Peyer's patch (tissue), 4 donors: ENCODE data around the gene VPS39. TPM values are rescaled to one million over a fixed set of nuclear protein-coding genes. Genes with fewer than 3 reads are reported as not detected.

Experiments
- DNase-seq, 3 donors: peaks; one replicate each; pipeline ENCODE4 v3.0.0-alpha.2; 2017 to 2019
- H3K27ac ChIP-seq, 4 donors: fragments of 200-600 bp; sonication (generic); one replicate each; pipeline ENCODE4 v1.5.1; 2016 to 2019
- H3K27me3 ChIP-seq, 2 donors: fragments of 200-600 bp; sonication (generic); one replicate each; pipeline ENCODE4 v1.5.1; 2019
- H3K36me3 ChIP-seq, 3 donors: fragments of 200-600 bp; sonication (generic); one replicate each; pipeline ENCODE4 v1.5.1; 2016 to 2019
- H3K4me1 ChIP-seq, 4 donors: fragments of 200-600 bp; sonication (generic); one replicate each; pipeline ENCODE4 v1.5.1; 2016 to 2019
- H3K4me3 ChIP-seq, 4 donors: fragments of 200-600 bp; sonication (generic); 1 replicate in 3 of 4; 2 replicates in 1 of 4; pipeline ENCODE4 v1.5.1; 2016 to 2019; ENCODE audit warnings: mild to moderate bottlenecking in 1 of 4
- H3K9me3 ChIP-seq, 4 donors: fragments of 200-600 bp; sonication (generic); one replicate each; pipeline ENCODE4 v1.5.1; 2016 to 2019; ENCODE audit warnings: mild to moderate bottlenecking in 1 of 4
- CTCF ChIP-seq, 6 experiments: fragments of 450-650 bp in 4 of 6; fragments of 200-600 bp in 2 of 6; sonication (generic) in 1 of 6; IDR thresholded peaks; one replicate each; pipeline ENCODE4 v1.5.1; 2017 to 2019; ENCODE audit warnings: antibody characterized with exemption in 6 of 6, mild to moderate bottlenecking in 3 of 6, moderate library complexity in 1 of 6
- POLR2A ChIP-seq, 2 donors: fragments of 450-650 bp; IDR thresholded peaks; one replicate each; pipeline ENCODE4 v1.5.1; 2017; ENCODE audit warnings: antibody characterized with exemption in 2 of 2, mild to moderate bottlenecking in 2 of 2, moderate library complexity in 2 of 2
- total RNA-seq, 4 donors: library from RNA; depleted of rRNA; stranded (reverse); fragments of >200 nt; gene quantifications; one replicate each; pipeline ENCODE4 v1.1.0, GENCODE V29; 2016

The VPS39 gene
- total RNA-seq, 4 donors from 2014 or later: 141 to 314 (median 192) TPM

GRCh38 chr15:42184296-42184695 is 23.8 kb downstream of the VPS39 start:
- no peak for DNase-seq
- H3K4me3 ChIP-seq: no peak overlapping the region
- TF ChIP-seq POLR2A (IDR thresholded peaks at IDR 0.05) (no peak), CTCF (IDR thresholded peaks at IDR 0.05) (no peak)
- no peaks in the 10 kb centered on the region for H3K27me3 ChIP-seq
- no peaks in the 10 kb centered on the region for H3K9me3 ChIP-seq
- peaks cover 0 to 92% (median 0%) of the 10 kb centered on the region in 3 donors for H3K36me3 ChIP-seq
- H3K4me1 ChIP-seq: no peaks in the 10 kb centered on the region
- no peak overlapping the region for H3K27ac ChIP-seq

- no peak for TF ChIP-seq POLR2A (IDR thresholded peaks at IDR 0.05)
- TF ChIP-seq CTCF (IDR thresholded peaks at IDR 0.05): no peak
- Histone ChIP-seq H3K27ac (no peak overlapping the region), H3K4me1 (no peaks in the 10 kb centered on the region), H3K27me3 (no peaks in the 10 kb centered on the region), H3K36me3 (peaks cover 0 to 91% (median 0%) of the 10 kb centered on the region in 3 donors), H3K9me3 (no peaks in the 10 kb centered on the region), H3K4me3 (no peak overlapping the region)
- no peak for DNase-seq
Observed at GRCh38 chr15:42182961-42183360, 25.1 kb downstream of the VPS39 start.

GRCh38 chr15:42182328-42182886 is 25.7 kb downstream of the VPS39 start:
- Histone ChIP-seq H3K27ac (no peak overlapping the region), H3K4me1 (no peaks in the 10 kb centered on the region), H3K4me3 (no peak overlapping the region), H3K27me3 (no peaks in the 10 kb centered on the region), H3K36me3 (peaks cover 0 to 91% (median 0%) of the 10 kb centered on the region in 3 donors), H3K9me3 (no peaks in the 10 kb centered on the region)
- TF ChIP-seq POLR2A (IDR thresholded peaks at IDR 0.05) (no peak), CTCF (IDR thresholded peaks at IDR 0.05) (no peak)
- DNase-seq: no peak

GRCh38 chr15:42178056-42178455 is 30.0 kb downstream of the VPS39 start:
- Histone ChIP-seq H3K4me1 (no peaks in the 10 kb centered on the region), H3K4me3 (no peak overlapping the region), H3K27me3 (no peaks in the 10 kb centered on the region), H3K9me3 (no peaks in the 10 kb centered on the region), H3K27ac (no peak overlapping the region), H3K36me3 (peaks cover 0 to 93% (median 0%) of the 10 kb centered on the region in 3 donors)
- TF ChIP-seq POLR2A (IDR thresholded peaks at IDR 0.05): no peak
- TF ChIP-seq CTCF (IDR thresholded peaks at IDR 0.05): no peak
- no peak for DNase-seq

GRCh38 chr15:42175671-42176070 is 32.4 kb downstream of the VPS39 start:
- H3K27ac ChIP-seq: no peak overlapping the region
- no peaks in the 10 kb centered on the region for H3K9me3 ChIP-seq
- peaks cover 0 to 91% (median 0%) of the 10 kb centered on the region in 3 donors for H3K36me3 ChIP-seq
- no peak for DNase-seq
- TF ChIP-seq POLR2A (IDR thresholded peaks at IDR 0.05) (no peak), CTCF (IDR thresholded peaks at IDR 0.05) (no peak)
- no peaks in the 10 kb centered on the region for H3K4me1 ChIP-seq
- no peak overlapping the region for H3K4me3 ChIP-seq
- H3K27me3 ChIP-seq: no peaks in the 10 kb centered on the region

- DNase-seq: no peak
- Histone ChIP-seq H3K4me3 (no peak overlapping the region), H3K36me3 (peaks cover 0 to 93% (median 0%) of the 10 kb centered on the region in 3 donors), H3K4me1 (no peaks in the 10 kb centered on the region), H3K9me3 (no peaks in the 10 kb centered on the region), H3K27ac (no peak overlapping the region), H3K27me3 (no peaks in the 10 kb centered on the region)
- TF ChIP-seq POLR2A (IDR thresholded peaks at IDR 0.05) (no peak), CTCF (IDR thresholded peaks at IDR 0.05) (no peak)
Observed at GRCh38 chr15:42172475-42172874, 35.6 kb downstream of the VPS39 start.
